GM23248 (cell line): ENCODE measurements around the gene MBNL3.

Experiments used
- EZH2 ChIP-seq: fragments of 200-600 bp; sonication (generic); IDR thresholded peaks from 2 replicates; pipeline ENCODE4 v1.6.1; 2018; ENCODE audit warnings: antibody characterized with exemption, mild to moderate bottlenecking; ENCODE audit not compliant: insufficient read depth, poor library complexity, severe bottlenecking
- EZH2phosphoT487 ChIP-seq: fragments of 200-600 bp; sonication (generic); IDR thresholded peaks from 2 replicates; pipeline ENCODE4 v1.6.1; 2018; ENCODE audit warnings: antibody characterized with exemption, moderate library complexity, mild to moderate bottlenecking, low read depth; ENCODE audit not compliant: insufficient read depth

- TF ChIP-seq EZH2 (no peak), EZH2phosphoT487 (no peak)
These were observed 73.8 kb downstream of the MBNL3 start for GRCh38 chrX:132415012-132415411.
